HG03045 (cell line): ENCODE measurements around the gene SYNGR3.
A peak's percentile ranks its signal among the peaks of the same experiment; 100 is the strongest.
"Not testable (repeated sequence)": the region's sequence is repeated elsewhere in the genome, so short reads cannot be mapped to it uniquely, and the experiment has no call there.

ENCODE experiments used
- ATAC-seq: cut with Tn5 transposase; IDR thresholded peaks from one replicate; pipeline ENCODE4 v1.9.1; 2021; ENCODE audit warnings: mild to moderate bottlenecking, moderate library complexity; ENCODE audit not compliant: unreplicated experiment

SYNGR3 gene

DNA sequence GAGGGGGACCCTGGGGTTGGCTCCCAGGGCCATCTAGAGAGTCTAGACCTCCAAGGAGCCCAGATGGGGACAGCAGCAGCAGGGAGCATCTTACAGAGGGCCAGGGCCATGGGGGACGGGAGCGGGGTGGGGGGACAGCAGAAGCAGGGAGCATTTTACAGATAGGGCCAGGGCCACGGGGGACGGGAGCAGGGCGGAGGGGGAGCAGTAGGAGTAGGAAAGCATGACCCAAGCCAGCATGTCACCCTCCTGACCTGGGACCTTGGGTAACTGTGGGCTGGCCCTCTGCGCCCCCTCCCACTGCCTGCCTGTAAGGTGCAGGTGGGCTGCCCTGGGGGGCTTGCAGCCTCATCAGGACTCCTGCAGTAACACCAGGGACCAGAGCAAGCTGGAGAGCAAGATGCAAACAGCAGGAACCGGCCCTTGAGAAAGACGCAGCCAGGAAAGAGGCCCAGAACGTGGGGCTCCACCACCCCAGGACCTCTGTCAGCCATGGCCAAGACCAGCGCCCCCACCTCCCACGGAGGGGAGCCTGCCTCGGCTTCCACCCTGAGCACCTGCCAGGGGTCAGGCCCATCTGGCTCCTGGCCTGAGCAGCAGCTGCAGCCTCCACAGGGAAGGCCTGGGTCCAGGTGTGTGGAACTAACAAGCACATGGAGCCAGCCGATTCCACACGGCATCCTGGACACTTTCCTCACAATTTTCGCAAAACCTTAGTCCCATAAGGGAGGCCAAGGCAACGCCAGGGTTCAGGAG lies 17.5 kb downstream of the SYNGR3 start:
- no peak for ATAC-seq

DNA sequence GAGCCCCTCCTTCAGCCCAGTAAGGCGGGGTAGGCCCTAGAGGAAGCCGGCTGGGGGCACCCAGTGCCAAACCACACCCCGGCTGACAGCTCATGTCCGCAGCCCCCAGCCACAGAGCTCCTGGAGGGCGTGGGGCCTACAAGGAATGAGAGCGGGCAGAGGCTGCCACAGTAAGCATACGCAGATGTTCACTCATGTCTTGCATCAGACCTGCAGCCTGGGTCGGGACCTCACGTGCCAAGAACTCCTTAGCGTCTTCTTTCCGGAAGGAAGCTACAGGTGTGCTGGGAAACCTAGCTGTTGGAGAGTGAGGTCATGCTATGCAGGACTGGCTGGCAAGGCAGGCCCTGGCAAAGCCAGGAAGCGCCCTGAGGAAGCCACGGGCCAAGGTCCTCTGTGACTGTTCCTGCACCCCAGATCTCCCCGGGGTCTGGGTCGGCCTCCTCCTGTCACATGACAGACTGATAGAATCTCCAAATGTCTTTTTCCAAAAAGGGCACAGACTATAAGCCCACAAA lies 18.3 kb downstream of the SYNGR3 start:
- ATAC-seq: no peak

DNA sequence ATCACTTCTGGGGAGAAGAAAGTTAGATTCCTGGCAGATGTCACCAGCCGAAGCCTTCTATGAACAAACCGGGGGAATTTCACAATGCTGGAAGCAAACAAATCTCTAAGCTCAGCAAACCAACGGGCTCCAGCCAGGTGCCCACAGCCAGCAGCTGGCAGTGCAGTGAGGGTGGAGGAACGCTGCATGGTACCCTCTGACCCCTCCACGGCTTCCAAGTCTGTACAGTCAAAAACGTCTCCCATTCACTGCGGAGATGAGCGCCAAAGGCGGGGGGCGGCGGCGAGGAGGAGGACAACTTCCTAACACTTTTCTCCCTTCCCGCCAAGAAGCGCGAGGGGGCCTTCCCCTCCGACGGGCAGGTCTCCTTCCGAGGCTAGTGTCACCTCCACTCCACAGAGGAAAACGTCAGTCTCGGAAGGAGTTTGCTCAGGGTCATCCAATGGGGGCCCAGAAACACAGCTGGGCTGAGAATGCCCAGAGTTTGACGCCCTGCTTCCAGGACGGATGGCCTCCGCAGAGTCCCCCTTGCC lies 18.9 kb downstream of the SYNGR3 start:
- ATAC-seq: no peak

DNA sequence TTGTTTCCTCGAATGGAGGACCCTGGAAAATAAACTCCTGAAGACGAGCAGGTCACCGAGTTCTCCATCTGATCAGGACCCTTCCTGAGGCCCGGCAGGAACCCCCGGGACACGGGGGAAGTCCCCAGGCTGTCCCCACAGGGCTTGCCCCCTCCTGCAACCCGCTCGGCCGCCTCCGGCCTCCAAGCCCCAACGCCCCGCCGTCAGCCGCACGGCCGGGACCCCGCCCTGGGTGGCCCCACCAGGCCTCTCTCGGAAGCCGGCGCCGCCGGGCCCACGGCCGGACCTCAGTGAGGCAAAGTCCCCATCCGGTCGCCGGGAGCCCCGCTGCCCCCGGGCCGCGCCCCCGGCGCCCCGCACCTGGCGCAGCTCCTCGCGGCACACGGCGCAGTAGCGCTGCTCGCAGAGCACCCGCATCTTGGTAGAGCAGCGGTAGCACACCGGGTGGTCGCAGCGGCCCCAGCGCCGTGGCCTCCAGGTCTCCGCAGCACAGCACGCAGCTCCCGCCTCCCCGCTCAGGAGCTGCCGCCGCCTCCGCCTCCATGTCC lies 19.5 kb downstream of the SYNGR3 start:
- peak; percentile 33 for ATAC-seq

DNA sequence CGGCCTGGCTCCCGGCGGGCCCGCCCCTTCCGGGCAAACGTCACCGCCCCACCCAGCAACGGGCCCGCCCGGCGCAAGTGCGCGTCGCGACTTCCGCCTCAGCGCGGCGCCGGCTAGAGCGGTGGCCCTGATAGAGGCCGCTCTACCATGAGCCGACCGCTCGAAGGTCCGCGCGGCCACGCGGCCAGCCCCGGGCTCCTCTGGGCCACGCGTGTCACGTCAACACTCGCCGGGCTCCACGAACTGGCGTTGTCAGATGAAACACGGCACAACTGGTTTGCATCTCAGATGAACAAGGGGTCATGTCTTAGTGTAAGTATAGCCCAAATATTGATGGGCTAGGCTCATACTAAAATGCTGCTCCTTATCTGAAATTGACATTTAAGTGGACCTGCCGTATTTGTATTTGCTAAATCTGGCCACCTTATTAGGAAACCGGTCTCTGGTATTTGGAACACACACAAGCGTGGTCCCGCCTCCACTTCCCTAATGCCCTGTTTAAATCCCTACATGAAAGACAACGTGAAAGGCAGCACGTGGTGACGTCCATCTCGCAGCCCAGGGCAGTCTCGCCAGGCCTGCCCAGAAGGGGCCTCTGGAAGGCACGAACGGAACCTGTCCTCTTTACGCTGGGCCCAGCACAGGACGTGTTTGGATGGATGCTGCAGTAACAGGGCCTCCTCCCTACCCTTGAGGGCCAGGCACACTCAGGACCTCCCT lies 20.2 kb downstream of the SYNGR3 start, which contains the start of gene ZNF598:
ZNF598 (minus strand) TSS at position 31 of the 720 bp plus-strand sequence.
- ATAC-seq: peak; percentile 81

DNA sequence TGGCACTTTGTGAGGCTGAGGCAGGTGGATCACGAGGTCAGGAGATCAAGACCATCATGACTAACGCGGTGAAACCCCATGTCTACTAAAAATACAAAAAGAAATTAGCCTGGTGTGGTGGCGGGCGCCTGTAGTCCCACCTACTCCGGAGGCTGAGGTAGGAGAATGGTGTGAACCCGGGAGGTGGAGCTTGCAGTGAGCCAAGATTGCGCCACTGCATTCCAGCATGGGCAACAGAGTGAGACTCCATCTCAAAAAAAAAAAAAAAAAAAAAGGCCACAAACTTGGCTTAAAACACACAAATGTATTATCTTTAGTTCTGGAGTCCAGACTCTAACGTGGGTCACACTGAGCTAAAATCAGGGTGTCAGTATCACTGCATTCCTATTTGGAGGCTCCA lies 22.0 kb downstream of the SYNGR3 start:
- not testable (repeated sequence) for ATAC-seq

DNA sequence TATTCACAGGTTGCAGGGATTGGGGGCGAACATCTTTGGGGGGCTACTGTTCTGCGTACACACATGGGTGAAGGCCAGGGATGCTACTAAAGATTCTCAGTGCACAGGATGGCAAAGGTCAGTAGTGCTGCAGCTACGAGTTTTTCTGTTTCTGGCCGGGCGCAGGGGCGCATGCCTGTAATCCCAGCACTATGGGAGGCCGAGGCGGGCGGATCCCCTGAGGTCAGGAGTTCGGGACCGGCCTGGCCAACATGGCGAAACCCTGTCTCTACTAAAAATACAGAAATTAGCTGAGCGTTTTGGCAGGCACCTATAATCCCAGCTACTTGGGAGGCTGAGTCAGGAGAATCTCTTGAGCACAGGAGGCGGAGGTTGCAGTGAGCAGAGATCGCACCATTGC lies 23.8 kb downstream of the SYNGR3 start:
- ATAC-seq: no peak

DNA sequence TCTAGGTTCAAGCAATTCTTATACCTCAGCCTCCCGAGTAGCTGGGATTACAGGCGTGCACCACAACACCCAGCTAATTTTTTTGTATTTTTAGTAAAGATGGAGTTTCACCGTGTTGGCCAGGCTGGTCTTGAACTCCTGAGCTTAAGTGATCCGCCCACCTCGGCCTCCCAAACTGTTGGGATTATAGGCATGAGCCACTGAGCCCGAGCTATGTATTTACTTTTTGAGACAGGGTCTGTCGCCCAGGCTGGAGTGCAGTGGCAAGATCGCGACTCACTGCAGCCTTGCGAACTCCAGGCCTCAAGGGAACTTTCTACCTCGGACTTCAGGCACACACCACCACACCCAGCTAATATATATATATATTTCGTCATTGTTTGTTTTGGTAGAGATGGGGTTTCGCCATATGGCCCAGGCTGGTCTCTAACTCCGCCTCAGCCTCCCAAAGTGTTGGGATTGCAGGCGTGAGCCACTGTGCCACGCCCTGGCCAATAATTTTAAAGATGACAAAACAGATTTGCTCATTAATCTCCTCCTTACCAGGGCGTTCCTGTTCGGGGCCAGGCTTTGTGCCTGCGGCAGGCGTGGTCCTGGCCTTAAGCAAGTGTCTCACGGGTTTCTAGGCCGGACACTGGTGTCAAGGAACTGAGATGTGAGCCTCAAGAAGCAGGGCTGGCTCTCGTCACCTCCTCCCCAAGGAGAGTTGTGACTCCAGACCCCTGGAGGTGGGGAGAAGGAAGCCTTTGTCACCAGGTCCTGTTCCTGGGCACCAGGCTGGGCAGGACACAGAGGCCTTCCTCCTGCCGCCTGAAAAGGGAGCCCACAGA lies 25.6 kb downstream of the SYNGR3 start:
- no peak for ATAC-seq

DNA sequence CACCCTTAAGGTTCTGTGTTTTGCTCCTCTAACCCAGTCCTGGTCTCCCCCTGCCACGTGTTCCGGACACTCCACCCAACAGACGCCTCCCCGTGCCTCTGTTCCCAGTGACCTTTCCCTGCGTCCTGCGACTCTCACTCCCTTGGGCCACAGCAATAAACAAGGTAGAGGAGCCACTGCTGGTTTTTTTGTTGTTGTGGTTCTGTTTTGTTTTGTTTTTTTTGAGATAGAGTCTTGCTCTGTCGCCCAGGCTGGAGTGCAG lies 26.1 kb downstream of the SYNGR3 start:
- ATAC-seq: no peak

DNA sequence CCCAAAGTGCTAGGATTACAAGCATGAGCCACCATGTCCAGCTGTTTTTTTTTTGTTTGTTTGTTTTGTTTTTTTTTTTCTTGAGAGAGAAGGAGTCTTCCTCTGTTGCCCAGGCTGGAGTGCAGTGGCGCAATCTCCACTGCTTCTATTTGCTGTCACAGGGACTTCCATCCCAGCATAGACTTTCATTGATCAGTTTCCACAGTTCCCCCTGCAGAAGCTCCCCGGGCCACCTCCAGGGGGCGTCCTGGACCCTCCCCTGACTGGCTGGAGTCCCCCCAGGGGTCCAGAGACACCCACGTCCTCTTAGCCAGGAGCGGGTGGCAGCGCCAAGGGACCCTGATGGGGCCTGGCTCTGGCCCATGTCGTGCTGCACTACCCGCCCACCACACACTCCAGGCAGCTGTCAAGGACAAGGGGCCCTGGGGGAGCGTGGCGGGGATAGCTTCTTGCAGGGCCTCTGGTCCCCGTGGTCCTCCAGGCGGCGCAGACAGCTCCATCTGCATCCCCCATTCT lies 26.7 kb downstream of the SYNGR3 start:
- ATAC-seq: no peak

DNA sequence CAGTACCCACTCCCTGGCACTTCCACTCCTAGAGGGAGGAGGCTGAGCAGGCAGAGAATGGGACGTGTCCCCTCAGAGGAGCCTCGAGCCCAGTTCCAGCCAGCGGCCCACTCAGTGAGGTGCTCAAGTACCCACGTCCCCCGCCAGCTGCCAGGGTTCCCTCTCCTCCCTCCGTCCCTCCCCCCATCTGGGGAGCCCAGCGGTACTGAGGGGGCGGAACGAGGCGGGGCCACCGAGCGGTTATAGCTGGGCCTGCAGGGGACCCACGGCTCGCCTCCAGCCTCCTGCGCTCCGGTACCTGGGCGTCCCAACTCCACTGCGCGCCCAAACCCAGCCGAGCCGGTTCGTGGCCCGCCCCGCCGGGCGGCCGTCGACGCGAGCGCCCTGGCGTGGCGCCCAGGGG lies 29.7 kb downstream of the SYNGR3 start, which contains the start of gene NPW:
NPW (plus strand) TSS at position 268 of the 403 bp plus-strand sequence.
- ATAC-seq: no peak

DNA sequence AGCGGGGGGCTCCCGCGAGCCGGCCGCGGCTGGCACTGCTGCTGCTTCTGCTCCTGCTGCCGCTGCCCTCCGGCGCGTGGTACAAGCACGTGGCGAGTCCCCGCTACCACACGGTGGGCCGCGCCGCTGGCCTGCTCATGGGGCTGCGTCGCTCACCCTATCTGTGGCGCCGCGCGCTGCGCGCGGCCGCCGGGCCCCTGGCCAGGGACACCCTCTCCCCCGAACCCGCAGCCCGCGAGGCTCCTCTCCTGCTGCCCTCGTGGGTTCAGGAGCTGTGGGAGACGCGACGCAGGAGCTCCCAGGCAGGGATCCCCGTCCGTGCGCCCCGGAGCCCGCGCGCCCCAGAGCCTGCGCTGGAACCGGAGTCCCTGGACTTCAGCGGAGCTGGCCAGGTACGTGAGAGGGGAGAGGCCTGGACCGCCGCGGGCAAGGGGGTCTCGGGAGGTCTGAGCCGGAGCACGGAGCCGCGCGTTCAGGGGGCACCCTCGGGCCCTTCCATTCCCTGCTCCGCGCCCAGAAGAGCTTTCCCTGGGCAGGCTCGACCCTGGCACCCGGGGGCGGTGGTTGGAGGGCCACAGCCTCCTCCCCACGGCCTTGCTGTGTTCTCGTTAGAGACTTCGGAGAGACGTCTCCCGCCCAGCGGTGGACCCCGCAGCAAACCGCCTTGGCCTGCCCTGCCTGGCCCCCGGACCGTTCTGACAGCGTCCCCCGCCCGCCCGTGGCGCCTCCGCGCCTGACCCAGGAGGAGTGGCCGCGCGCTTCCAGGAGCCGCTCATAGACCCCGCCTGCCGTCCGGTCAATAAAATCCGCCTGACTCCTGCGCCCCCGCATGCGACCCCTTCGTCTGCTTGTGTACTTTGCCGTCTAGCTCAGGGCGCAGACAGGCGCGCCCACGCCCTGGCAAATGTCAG lies 30.4 kb downstream of the SYNGR3 start:
- ATAC-seq: no peak

DNA sequence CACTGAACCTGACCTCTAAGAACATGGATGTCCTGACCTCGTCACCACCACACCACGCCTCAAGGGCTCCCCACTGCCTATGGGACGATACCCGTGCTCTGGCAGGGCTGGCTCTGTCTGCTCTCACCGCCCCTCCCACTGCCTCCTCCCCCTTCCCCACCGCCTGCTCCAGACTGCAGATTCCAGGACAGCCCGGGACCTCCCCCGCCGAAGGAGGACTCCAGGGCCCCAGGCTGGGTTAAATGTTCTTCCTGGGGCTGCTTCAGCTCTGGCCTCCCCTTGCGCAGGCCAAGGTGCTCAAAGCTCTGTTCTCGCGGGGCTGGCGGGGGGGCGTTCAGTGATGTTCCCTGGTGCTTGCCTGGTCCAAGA lies 32.9 kb downstream of the SYNGR3 start:
- ATAC-seq: peak; percentile 4

DNA sequence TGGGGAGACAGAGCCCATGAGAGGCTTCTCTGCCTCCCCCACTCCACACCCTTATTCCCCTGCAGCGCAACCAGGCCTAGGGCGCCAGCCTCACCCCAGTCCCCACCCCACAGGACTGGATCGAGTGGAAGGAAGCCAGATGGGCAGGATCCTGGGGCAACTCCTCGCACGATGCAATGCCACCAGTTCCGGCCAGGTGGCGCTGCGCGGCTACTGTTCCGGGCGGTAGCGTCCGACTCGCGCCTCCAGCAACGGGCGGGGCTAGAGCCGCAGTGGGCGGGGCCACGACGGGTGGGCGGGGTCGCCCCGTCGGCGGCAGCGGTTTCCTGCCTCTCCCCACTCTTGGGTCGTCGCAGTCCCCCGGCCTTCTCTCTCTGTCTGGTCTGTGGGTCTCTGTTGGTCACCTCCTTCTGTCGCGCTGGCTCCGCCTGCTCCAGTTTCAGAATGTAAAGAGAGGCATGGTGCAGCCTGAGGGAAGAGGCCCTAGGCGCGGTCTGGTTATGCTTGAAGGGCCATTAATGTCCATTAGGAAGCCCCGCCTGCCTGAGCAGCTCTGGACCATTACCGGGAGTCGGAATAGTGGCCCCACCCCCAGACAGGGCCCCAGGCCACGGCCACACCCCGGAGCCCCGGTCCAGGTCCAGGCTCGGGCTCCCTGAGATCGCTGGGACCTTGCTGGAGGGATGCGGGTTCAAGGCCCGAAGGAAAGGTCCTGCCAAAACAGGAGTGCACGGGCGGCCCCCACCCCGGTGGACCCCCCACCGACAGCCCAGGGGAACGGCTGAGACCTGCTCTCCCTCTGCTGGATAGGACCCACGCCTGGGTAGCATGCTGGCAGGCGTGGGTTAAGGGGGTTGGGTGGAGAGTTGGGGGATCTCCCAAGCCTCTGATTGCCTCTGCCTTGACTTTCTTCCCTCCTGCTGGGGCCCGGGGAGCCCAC lies 33.6 kb downstream of the SYNGR3 start:
- peak; percentile 73 for ATAC-seq

DNA sequence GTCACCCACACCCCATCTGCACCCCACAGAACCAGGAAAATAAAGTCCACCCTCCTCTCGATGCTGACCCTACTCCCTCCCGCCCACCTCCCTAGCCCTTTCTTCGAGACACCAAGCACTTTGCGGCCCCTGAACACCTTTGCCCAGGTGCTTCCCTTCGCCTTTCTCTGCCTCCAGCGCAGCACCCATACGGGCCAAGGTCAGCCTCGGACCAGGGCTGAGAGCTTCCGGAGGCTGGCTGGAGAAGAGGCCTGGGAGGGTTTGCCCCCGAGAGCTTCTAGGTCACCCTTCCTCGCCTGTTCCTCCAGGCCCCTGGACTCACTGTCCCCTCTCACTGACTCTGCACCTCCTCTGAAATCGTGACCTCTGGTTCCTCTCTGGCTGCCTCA lies 34.3 kb downstream of the SYNGR3 start:
- no peak for ATAC-seq

DNA sequence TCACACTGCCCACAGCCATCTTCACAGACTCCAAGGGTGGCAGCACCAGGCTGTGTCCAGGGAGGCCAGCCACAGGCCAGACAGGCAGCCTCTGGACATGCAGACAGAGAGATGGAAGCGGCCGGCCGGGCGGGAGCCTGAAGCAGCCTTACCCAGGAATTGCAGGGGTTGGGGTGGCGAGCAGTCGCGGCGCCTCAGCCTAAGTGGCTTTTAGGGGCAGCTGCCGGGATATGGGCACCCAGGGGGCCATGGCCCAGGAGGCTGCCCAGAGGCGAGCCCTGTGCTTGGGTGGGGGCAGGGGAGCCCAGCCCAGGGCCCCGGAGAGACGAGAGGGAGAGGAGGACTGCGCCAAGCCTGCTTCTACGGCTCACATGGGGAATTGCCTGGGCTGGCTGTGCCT lies 35.5 kb downstream of the SYNGR3 start:
- no peak for ATAC-seq

DNA sequence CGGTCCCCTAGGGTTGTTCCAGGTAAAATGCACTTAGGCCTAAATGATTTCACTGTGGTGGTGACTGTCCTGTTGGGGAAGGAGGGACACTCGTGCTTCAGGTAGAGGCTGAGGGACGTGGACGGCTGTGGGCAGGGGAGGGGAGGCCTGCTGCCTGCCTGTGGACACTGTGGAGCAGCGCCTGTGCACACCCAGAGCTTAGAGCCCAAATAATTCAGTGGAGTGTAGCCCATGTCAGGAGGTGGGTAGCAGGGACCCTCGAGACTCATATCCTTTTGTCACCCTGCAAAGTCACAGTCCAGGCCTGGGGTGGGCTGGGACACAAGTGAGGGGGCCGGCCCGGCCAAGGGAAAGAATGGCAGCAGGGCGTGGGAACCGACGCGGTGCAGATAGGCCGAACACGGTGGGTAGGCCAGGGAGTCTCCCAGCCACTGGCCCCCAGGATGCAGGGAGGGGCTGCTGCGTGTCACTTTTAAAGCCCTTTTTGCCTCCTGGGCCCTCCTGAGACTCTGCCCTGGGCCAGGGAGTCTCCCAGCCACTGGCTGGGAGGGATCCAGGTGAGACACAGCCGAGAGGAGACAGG lies 36.2 kb downstream of the SYNGR3 start:
- ATAC-seq: no peak

DNA sequence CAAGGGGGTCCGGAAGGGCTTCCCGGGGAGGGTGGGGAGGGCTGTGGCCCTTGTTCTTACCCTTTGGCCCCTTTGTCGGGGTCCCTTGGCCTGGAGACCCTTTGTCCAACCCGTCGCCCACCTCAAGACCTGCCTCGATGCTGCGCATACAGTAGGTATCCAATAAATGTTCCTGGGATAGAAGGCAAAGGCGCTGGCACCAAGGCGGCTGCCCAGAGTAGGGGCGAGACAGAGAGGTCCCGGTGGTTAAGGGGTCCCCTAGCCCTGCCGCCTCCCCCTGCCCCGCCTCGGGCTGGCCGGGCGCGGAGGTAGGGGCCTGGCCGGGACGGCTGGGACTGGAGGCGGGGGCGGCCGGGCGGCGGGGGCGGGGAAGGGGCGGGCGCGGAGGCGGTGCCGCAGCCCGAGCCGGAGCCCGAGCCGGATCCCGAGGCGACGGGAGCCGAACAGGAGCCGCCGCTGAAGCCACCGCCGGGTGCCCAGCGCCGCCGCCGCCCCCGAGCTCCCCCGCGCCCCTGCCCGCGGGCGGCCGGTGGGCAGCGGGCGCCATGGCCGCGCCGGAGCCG lies 36.8 kb downstream of the SYNGR3 start, which contains the start of gene NHERF2:
NHERF2 (plus strand) TSS at position 442 of the 563 bp plus-strand sequence; CDS start at position 546, 104 bp downstream.
- ATAC-seq: no peak
